Kidney capillary endothelial cell (primary cell): ENCODE data around the gene RNU5D-1.
"Not testable (repeated sequence)": the region's sequence is repeated elsewhere in the genome, so short reads cannot be mapped to it uniquely, and the experiment has no call there.

Experiments used
- DNase-seq: peaks from one replicate; pipeline ENCODE4 v3.0.0-alpha.2; 2018; ENCODE audit warnings: low spot score

Gene RNU5D-1

GRCh38 chr1:44730741-44731512 lies at the start of gene RNU5D-1:
TSS of gene RNU5D-1 (minus strand) at chr1:44731170.
- peak; percentile 98 for DNase-seq

GRCh38 chr1:44780583-44781121 lies 49.7 kb upstream of the RNU5D-1 start:
- DNase-seq = no peak

DNA sequence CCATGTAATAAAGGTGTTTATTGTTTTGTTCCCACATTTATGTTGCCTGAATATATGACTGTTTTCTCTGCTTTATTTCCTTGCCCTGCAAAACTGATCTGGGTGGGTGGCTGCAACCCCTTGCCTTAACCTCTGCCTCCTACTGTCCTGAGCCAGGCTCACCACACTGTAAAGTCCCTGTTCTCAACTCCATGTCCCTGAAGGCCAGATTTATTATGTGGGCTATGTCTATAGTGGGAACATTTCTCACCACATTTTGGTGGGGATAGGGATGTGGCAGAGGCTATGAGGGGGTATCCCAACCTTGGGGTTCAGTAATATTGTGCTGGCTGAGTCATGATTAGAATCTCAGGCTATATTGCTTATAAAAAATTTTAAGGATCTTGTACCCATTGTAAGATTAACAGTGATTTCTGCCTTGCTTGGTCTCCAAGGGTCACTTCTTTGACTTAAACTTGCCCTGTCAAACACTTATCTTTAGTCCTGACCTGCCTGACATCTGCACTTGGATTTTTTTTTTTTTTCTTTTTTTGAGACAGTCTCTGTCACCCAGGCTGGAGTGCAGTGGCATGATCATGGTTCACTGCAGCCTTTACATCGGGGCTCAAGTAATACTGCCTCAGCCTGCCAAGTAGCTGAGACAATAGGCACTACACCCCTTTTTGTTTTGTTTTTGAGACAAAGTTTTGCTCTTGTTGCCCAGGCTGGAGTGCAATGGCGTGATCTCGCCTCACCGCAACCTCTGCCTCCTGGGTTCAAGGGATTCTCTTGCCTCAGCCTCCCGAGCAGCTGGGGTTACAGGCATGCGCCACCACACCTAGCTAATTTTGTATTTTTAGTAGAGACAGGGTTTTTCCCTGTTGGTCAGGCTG lies 48.0 kb upstream of the RNU5D-1 start:
- DNase-seq = no peak

- no peak for DNase-seq
These were observed 47.1 kb upstream of the RNU5D-1 start for GRCh38 chr1:44777969-44778635.

DNA sequence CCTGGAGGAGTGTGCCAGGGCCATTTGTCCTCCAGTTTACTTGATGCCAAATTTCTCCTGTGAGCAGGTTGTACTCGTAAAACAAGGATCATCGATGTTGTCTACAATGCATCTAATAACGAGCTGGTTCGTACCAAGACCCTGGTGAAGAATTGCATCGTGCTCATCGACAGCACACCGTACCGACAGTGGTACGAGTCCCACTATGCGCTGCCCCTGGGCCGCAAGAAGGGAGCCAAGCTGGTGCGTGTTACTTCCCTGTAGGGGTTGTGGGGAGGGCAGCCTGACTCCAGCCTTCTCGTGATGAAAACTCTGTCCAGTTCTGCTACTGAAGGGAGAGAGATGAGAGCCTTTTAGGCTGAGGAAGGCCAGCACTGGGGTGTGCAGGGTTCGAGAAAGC lies 46.6 kb upstream of the RNU5D-1 start:
- DNase-seq = no peak

DNA sequence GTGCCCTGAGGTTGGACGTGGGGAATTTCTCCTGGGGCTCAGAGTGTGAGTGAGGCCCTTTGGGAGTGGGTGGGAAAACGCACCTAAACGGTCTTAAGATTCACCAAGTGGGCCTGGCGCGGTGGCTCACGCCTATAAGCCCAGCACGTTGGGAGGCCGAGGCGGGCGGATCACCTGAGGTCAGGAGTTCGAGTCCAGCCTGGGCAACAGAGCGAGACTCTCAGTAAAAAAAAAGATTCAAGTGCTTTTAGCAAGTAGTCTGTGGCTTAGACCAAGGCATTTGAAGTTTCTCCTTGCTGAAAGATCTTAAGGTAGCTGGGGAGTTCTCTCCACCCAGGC lies 45.7 kb upstream of the RNU5D-1 start:
- no peak for DNase-seq

GRCh38 chr1:44775930-44776729 lies 45.2 kb upstream of the RNU5D-1 start:
- DNase-seq = no peak

DNA sequence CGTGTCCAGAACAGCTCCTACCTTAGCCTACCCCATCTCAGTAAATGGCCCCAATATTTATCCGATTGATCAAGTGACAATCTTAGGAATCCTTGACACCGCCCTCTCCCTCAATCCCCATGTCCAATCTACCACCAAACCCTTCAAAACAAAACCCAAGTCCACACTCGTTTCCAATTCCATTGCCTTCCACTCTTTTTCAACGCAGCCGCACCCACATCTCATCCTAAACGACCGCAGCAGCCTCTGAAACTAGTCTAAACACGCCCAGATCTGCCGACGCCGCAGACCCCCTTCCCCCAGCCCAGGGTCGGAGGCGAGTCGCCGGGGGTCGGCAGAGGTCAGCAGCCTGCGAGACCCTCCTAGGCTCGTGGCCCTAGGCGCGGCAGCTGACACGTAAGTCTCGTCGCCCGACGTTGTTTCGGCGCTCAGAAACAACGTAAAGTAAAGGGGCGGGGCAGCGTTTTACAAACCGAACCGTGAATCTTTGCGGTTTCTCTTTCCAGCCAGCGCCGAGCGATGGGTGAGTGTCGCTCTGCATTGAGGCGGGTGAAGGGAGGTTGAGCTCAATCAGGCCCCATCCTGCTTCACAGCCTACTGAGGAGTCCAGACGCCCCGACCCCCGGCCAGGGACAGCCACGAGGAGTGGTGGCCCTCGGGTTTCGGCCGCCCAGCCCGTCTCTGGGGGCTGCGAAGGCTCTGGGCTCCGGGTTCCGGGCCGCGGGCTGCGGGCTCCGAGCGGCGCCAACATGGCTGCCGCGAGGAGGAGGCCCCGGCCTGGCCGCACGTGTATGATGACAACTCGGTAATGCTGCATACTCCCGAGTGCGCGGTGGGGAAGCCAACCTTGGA lies 44.3 kb upstream of the RNU5D-1 start, which contains the start of gene RPS8:
Gene RPS8 (plus strand): TSS at position 463 of the 852 bp plus-strand sequence. CDS start 57 bp downstream, at position 520.
- peak; percentile 89 for DNase-seq

GRCh38 chr1:44766421-44766820 lies 35.5 kb upstream of the RNU5D-1 start:
- DNase-seq = not testable (repeated sequence)

GRCh38 chr1:44760876-44761275 lies 29.9 kb upstream of the RNU5D-1 start:
- DNase-seq = no peak

GRCh38 chr1:44759077-44759476 lies 28.1 kb upstream of the RNU5D-1 start:
- DNase-seq = no peak

DNA sequence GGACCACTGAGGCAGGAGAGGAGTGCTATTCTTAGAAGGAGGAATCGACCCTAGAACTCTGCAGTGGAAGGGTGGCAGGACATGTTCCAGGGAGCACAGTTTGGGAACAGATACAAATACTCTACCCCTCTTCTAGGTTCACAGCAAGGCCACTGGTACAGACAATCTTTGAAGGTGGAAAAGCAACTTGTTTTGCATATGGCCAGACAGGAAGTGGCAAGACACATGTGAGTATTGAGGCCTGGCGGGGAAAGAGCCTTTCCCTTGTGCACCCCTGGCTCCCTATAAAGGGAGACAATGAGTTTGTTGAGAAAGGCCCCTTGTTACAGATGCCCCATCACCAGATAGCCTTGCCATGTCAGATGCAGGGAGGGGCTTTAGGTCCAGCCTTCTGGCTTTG lies 26.4 kb upstream of the RNU5D-1 start:
- no peak for DNase-seq

- DNase-seq = no peak
These were observed 16.9 kb upstream of the RNU5D-1 start for GRCh38 chr1:44747878-44748277.

- DNase-seq = no peak
These were observed 12.2 kb upstream of the RNU5D-1 start for GRCh38 chr1:44743211-44743610.

- DNase-seq = no peak
These were observed 9.2 kb upstream of the RNU5D-1 start for GRCh38 chr1:44740179-44740617.

GRCh38 chr1:44739307-44740178 lies 8.6 kb upstream of the RNU5D-1 start, which contains the start of gene KIF2C:
TSS of gene KIF2C (plus strand) at chr1:44739837. CDS start at chr1:44739933, 96 bp downstream.
- DNase-seq = peak; percentile 97

- DNase-seq = not testable (repeated sequence)
These were observed 8.0 kb upstream of the RNU5D-1 start for GRCh38 chr1:44738953-44739306.

GRCh38 chr1:44735992-44736391 lies 5.0 kb upstream of the RNU5D-1 start:
- no peak for DNase-seq

GRCh38 chr1:44733784-44734183 lies 2.8 kb upstream of the RNU5D-1 start:
- DNase-seq = no peak
